ENCODE data around the gene CASP6.
"Not testable (repeated sequence)": the region's sequence is repeated elsewhere in the genome, so short reads cannot be mapped to it uniquely, and the experiment has no call there.

The CASP6 gene

GRCh38 chr4:109719604-109720003 lies 16.4 kb upstream of the CASP6 start:
- DNase-seq (ENCODE audit: low spot score): no peak

GRCh38 chr4:109718759-109719158 lies 15.5 kb upstream of the CASP6 start:
- no peak for DNase-seq (ENCODE audit: low spot score)

- DNase-seq (ENCODE audit: low spot score): no peak
Observed at GRCh38 chr4:109713500-109713899, 10.3 kb upstream of the CASP6 start.

- no peak for DNase-seq (ENCODE audit: low spot score)
Observed at GRCh38 chr4:109708990-109709389, 5.7 kb upstream of the CASP6 start.

GRCh38 chr4:109708435-109708834 lies 5.2 kb upstream of the CASP6 start:
- no peak for DNase-seq (ENCODE audit: low spot score)

- DNase-seq (ENCODE audit: low spot score): no peak
Observed at GRCh38 chr4:109703664-109704361, 568 bp upstream of the CASP6 start.

GRCh38 chr4:109701566-109702410 lies 1.5 kb downstream of the CASP6 start:
- no peak for DNase-seq (ENCODE audit: low spot score)

GRCh38 chr4:109699553-109700225 lies 3.6 kb downstream of the CASP6 start:
- no peak for DNase-seq (ENCODE audit: low spot score)

GRCh38 chr4:109698656-109699055 lies 4.6 kb downstream of the CASP6 start:
- DNase-seq (ENCODE audit: low spot score): no peak

GRCh38 chr4:109691411-109691920 lies 11.8 kb downstream of the CASP6 start:
- no peak for DNase-seq (ENCODE audit: low spot score)

- DNase-seq (ENCODE audit: low spot score): no peak
Observed at GRCh38 chr4:109690690-109691410, 12.4 kb downstream of the CASP6 start.

- no peak for DNase-seq (ENCODE audit: low spot score)
Observed at GRCh38 chr4:109684727-109685126, 18.5 kb downstream of the CASP6 start.

GRCh38 chr4:109683621-109684253 lies 19.5 kb downstream of the CASP6 start:
- DNase-seq (ENCODE audit: low spot score): no peak

GRCh38 chr4:109682875-109683274 lies 20.4 kb downstream of the CASP6 start:
- DNase-seq (ENCODE audit: low spot score): no peak

GRCh38 chr4:109678925-109679324 lies 24.3 kb downstream of the CASP6 start:
- DNase-seq (ENCODE audit: low spot score): not testable (repeated sequence)

GRCh38 chr4:109678472-109678871 lies 24.8 kb downstream of the CASP6 start:
- not testable (repeated sequence) for DNase-seq (ENCODE audit: low spot score)

- DNase-seq (ENCODE audit: low spot score): no peak
Observed at GRCh38 chr4:109676886-109677285, 26.4 kb downstream of the CASP6 start.

GRCh38 chr4:109675843-109676242 lies 27.4 kb downstream of the CASP6 start:
- DNase-seq (ENCODE audit: low spot score): no peak

- no peak for DNase-seq (ENCODE audit: low spot score)
Observed at GRCh38 chr4:109675181-109675580, 28.1 kb downstream of the CASP6 start.

GRCh38 chr4:109673303-109673702 lies 29.9 kb downstream of the CASP6 start:
- no peak for DNase-seq (ENCODE audit: low spot score)

GRCh38 chr4:109672169-109672930 lies 30.9 kb downstream of the CASP6 start:
- DNase-seq (ENCODE audit: low spot score): no peak
